ENCODE data around the gene TRUB1. TPM values are rescaled to one million over a fixed set of nuclear protein-coding genes. Genes with fewer than 3 reads are reported as not detected.

The TRUB1 gene
- total RNA-seq, 1 donor from 2014 or later: 13.9 TPM

DNA sequence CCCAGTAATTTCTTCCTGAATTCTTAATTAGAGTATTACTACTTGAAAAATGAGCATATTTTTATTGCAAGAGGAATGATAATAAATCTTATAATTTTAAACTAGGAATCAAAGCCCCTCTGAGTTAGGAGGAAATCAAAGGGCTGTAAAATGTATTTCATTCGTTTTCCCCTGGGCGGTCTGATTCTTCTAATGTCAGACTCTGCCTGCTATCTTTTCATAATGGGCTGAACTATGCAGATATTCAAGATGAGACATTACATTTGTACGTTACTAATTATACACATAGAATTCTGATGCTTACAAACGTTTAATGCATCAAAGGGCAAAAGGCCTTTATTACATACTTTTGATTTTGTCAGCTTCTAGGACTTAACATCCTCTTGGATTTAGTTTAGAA lies 16.0 kb upstream of the TRUB1 start:
- DNase-seq (no peak), ATAC-seq (ENCODE audit: low read depth) (no peak)
- H3K27ac Mint-ChIP-seq: no peak overlapping the region
- peaks cover 10% of the 10 kb centered on the region for H3K4me1 Mint-ChIP-seq
- intact Hi-C loops (cut with micrococcal nuclease): no loop called here
- ChIA-PET POLR2A (no interaction called here), CTCF (no interaction called here)
- H3K4me3 Mint-ChIP-seq: no peak overlapping the region
- peaks cover 4% of the 10 kb centered on the region for H3K27me3 Mint-ChIP-seq
- no peaks in the 10 kb centered on the region for H3K36me3 Mint-ChIP-seq (ENCODE audit: low read depth)
- no peaks in the 10 kb centered on the region for H3K9me3 Mint-ChIP-seq
- TF ChIP-seq, protein P1, sequence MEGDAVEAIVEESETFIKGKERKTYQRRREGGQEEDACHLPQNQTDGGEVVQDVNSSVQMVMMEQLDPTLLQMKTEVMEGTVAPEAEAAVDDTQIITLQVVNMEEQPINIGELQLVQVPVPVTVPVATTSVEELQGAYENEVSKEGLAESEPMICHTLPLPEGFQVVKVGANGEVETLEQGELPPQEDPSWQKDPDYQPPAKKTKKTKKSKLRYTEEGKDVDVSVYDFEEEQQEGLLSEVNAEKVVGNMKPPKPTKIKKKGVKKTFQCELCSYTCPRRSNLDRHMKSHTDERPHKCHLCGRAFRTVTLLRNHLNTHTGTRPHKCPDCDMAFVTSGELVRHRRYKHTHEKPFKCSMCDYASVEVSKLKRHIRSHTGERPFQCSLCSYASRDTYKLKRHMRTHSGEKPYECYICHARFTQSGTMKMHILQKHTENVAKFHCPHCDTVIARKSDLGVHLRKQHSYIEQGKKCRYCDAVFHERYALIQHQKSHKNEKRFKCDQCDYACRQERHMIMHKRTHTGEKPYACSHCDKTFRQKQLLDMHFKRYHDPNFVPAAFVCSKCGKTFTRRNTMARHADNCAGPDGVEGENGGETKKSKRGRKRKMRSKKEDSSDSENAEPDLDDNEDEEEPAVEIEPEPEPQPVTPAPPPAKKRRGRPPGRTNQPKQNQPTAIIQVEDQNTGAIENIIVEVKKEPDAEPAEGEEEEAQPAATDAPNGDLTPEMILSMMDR (IDR thresholded peaks at IDR 0.05): no peak

DNA sequence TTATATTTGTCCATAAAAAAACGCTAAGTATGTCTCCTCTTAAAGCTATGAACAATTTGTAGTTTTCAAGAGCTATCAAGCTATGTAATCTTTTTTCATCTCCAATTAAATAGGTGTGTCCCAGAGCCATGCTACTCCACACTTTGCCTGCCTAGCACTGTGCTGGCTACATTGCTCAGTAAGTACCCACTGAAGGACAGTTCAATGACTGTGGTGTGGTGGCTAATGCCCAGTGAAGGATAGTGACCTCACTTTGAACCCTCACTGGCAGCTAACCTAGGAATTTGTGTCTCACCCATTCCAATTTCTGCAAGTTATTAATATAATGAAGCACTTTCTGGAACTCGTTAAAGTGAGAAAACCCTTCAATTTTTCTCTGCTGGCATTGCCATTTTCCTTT lies 14.4 kb upstream of the TRUB1 start:
- no peaks in the 10 kb centered on the region for H3K36me3 Mint-ChIP-seq (ENCODE audit: low read depth)
- CTCF ChIA-PET: interaction anchor here (0.6 kb wide), 1 partner anchor 33 kb away, joined by 3 read pairs; no protein-coding TSS in a partner anchor

DNA sequence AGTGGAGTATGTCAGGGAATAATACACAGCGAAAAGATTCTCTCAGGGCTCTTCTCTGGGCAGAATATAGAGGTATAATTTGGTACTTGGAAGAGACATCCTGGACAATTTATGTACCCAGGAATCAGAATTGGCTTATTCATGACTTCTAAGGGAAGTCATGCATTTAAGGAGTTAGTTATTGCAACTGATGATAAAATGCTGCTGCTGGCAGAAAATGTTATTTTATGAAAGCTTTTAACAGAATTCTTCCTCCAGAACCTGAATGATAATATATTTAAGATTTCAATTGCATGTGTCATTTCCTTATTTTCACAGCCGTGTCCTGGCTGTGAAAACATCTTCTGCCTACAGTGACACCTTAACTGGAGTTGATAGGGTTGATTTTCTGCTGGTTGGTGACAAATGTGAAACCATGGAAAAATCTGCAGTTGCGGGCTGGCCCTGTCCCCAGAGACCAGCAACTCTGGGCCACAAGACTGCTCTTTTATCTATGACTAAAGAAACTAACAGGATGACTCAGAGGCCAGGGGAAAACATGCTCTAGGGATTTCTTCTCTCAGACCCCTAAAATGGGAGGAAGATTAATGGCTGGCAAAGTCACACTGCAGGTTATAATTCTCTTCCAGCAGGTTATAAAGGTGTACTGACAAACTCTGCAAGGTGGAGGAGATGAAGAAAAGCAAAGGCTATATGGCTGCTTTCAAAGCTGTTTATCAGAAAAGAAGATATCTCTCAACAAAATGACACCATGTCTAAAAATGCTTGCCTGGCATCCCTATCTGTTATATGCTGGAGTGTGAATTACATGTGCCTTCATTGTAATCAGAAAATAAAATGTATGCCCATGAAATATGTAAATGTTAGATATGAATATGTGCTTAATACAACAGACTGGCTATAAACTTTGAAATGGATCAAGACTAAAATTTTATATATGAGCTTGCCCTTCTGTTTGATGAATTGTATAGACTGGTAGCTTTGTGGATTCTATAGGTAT lies 12.1 kb upstream of the TRUB1 start:
- H3K4me1 Mint-ChIP-seq: peaks cover 10% of the 10 kb centered on the region
- ATAC-seq (ENCODE audit: low read depth): peak; percentile 77

More for the DNA sequence above, 14.4 kb upstream of the TRUB1 start:
- no peak overlapping the region for H3K27ac Mint-ChIP-seq
- intact Hi-C loops (cut with micrococcal nuclease): no loop called here
- TF ChIP-seq, protein P1 (IDR thresholded peaks at IDR 0.05): no peak
- no peak for ATAC-seq (ENCODE audit: low read depth)
- no peak for DNase-seq
- H3K27me3 Mint-ChIP-seq: peaks cover 4% of the 10 kb centered on the region
- H3K4me1 Mint-ChIP-seq: peaks cover 10% of the 10 kb centered on the region
- POLR2A ChIA-PET: no interaction called here
- no peak overlapping the region for H3K4me3 Mint-ChIP-seq
- H3K9me3 Mint-ChIP-seq: no peaks in the 10 kb centered on the region

DNA sequence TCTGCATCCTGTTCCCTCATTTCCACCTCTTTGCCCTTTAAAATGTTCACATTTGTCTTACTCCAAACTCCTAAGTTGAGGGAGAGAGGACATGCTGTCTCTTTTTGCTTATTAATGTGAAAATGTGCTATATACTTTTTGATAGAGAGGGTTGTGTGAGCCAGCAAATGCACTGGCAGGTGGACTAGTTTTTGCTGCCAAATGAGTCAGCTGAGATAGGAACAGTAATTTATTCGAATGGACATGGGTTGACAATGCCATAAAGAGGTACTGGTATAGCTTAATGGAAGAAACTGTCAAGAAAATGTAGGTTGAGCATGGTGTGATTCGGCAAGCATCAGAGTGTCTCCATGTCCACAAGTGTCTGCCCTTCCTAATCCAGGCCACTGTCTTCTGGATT lies 9.2 kb upstream of the TRUB1 start:
- H3K27me3 Mint-ChIP-seq: peaks cover 3% of the 10 kb centered on the region
- ChIA-PET POLR2A (no interaction called here), CTCF (no interaction called here)
- DNase-seq (no peak), ATAC-seq (ENCODE audit: low read depth) (no peak)
- H3K4me3 Mint-ChIP-seq: no peak overlapping the region
- peaks cover 7% of the 10 kb centered on the region for H3K9me3 Mint-ChIP-seq
- intact Hi-C loops (cut with micrococcal nuclease): no loop called here
- no peak overlapping the region for H3K27ac Mint-ChIP-seq
- H3K36me3 Mint-ChIP-seq (ENCODE audit: low read depth): no peaks in the 10 kb centered on the region
- TF ChIP-seq, protein P1 (IDR thresholded peaks at IDR 0.05): no peak
- peaks cover 10% of the 10 kb centered on the region for H3K4me1 Mint-ChIP-seq

More for the DNA sequence above, 12.1 kb upstream of the TRUB1 start:
- ChIA-PET POLR2A (no interaction called here), CTCF (no interaction called here)
- H3K36me3 Mint-ChIP-seq (ENCODE audit: low read depth): no peaks in the 10 kb centered on the region
- H3K27me3 Mint-ChIP-seq: peaks cover 3% of the 10 kb centered on the region
- intact Hi-C loops (cut with micrococcal nuclease): no loop called here
- TF ChIP-seq, protein P1 (IDR thresholded peaks at IDR 0.05): no peak
- no peaks in the 10 kb centered on the region for H3K9me3 Mint-ChIP-seq
- H3K4me3 Mint-ChIP-seq: no peak overlapping the region
- no peak overlapping the region for H3K27ac Mint-ChIP-seq
- no peak for DNase-seq

DNA sequence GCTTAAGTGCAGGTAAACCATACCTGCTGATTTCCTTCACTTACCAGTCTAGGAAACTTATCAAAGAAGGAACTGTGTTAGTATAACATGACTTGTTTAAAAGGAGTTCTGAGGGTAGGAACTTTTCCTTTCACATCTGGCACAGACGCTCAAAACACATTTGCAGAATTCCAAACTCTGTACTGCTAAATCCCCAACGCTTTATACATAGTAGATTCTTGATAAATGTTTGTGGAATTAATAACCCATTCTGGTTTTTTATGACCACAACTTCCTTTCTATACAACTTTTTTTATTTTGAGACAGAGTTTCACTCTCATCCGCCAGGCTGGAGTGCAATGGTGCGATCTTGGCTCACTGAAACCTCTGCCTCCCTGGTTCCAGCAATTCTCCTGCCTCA lies 7.7 kb upstream of the TRUB1 start:
- TF ChIP-seq, protein P1 (IDR thresholded peaks at IDR 0.05): no peak
- POLR2A ChIA-PET: no interaction called here
- DNase-seq (no peak), ATAC-seq (ENCODE audit: low read depth) (no peak)
- Mint-ChIP-seq H3K36me3 (ENCODE audit: low read depth) (no peaks in the 10 kb centered on the region), H3K27me3 (peaks cover 4% of the 10 kb centered on the region), H3K4me3 (no peak overlapping the region), H3K4me1 (peaks cover 9% of the 10 kb centered on the region), H3K27ac (no peak overlapping the region), H3K9me3 (peaks cover 7% of the 10 kb centered on the region)
- intact Hi-C loops (cut with micrococcal nuclease): loop anchor here (10.0 kb wide), 1 partner anchor 436 kb away; no protein-coding TSS in a partner anchor
- CTCF ChIA-PET: no interaction called here

All from activated B cell treated with CpG ODN at 0.5 μM for 24 hours (primary cell).